Measurements from ENCODE around the gene LRTM2.
A peak's percentile ranks its signal among the peaks of the same experiment; 100 is the strongest.

The LRTM2 gene

DNA sequence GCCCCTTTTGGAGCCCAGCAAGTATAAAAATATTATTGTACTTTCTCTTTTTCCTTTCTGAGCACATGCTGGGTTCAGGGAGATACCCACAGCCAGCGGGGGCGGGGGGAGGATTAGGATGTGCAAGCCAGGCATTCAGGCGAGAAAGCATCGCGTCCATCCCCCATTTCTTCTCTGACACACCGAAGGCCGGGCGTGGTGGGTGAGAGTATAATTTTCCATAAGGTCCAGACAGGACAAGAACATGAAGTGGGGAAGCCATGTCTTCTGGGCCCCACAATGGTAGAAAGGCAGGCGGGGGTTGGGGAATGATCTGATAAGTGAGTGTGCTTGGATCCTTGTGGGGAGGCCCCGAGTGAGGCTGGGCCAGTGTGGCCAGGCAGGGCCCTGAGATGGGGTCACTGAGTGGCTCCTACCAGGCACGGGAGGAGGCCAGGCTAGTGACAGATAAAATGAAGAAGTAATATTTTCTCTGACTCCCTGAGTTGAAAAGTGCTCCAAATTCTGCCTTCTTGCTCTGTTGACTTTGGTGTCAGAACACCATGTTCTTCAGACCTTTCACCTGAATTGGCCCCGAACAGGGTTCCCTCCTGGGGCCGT is 10.7 kb upstream of the LRTM2 start:
- no peak overlapping the region for H2AFZ ChIP-seq (ENCODE audit: low read length)
- H3K27ac ChIP-seq (replicated peaks; ENCODE audit: low read length), result no peak overlapping the region
- no peak overlapping the region for H3K4ac ChIP-seq (ENCODE audit: low read length)
- H2AK5ac ChIP-seq (ENCODE audit: low read depth, low read length), result no peak overlapping the region
- H3K4me1 ChIP-seq (ENCODE audit: control insufficient read depth in 2 of 2, insufficient read depth in 1 of 2, low read depth in 1 of 2, low read length in 2 of 2), result peaks cover 1 to 3% of the 10 kb centered on the region in 2 donors
- H3K9ac ChIP-seq (ENCODE audit: low read depth, low read length, poor library complexity), result no peak overlapping the region
- H3K4me3 ChIP-seq (ENCODE audit: low read length in 2 of 2), result no peak overlapping the region
- H3K27me3 ChIP-seq (ENCODE audit: control insufficient read depth in 3 of 3, insufficient read depth in 3 of 3, low read depth in 1 of 3, low read length in 3 of 3), result peaks cover 0 to 7% (median 0%) of the 10 kb centered on the region in 3 experiments
- no peaks in the 10 kb centered on the region for H3K36me3 ChIP-seq (replicated peaks in 1 of 2; ENCODE audit: control insufficient read depth in 2 of 2, insufficient read depth in 2 of 2, low read length in 2 of 2)
- H3K18ac ChIP-seq (ENCODE audit: low read length), result no peak overlapping the region
- peaks cover 2 to 4% of the 10 kb centered on the region in 2 donors for H3K9me3 ChIP-seq (replicated peaks in 1 of 2; ENCODE audit: control insufficient read depth in 2 of 2, insufficient read depth in 1 of 2, low read depth in 1 of 2, low read length in 2 of 2)
- DNase-seq (ENCODE audit: low spot score), result no peak
- peaks cover 2% of the 10 kb centered on the region for H3K79me1 ChIP-seq (ENCODE audit: low read depth, low read length)
- H2BK12ac ChIP-seq (ENCODE audit: low read length), result no peak overlapping the region
- H2BK120ac ChIP-seq (ENCODE audit: low read depth, low read length), result no peak overlapping the region
- H3K14ac ChIP-seq (ENCODE audit: low read length), result no peak overlapping the region
- H2BK5ac ChIP-seq (ENCODE audit: low read length), result no peak overlapping the region
- no peak overlapping the region for H4K91ac ChIP-seq (ENCODE audit: low read depth, low read length, poor library complexity)
- no peak overlapping the region for H3K4me2 ChIP-seq (ENCODE audit: insufficient read depth, low read length, poor library complexity, severe bottlenecking)
- H3K23ac ChIP-seq (ENCODE audit: low read depth, low read length, poor library complexity), result no peak overlapping the region
- WGBS, 2 donors (ENCODE audit: extremely low coverage in 2 of 2, insufficient read length in 2 of 2, insufficient replicate concordance in 1 of 2), result no CpG with 5 or more reads among the region's 13 CpGs
- H4K8ac ChIP-seq (ENCODE audit: low read depth, low read length), result no peak overlapping the region
- H2BK15ac ChIP-seq (ENCODE audit: low read length), result no peak overlapping the region

DNA sequence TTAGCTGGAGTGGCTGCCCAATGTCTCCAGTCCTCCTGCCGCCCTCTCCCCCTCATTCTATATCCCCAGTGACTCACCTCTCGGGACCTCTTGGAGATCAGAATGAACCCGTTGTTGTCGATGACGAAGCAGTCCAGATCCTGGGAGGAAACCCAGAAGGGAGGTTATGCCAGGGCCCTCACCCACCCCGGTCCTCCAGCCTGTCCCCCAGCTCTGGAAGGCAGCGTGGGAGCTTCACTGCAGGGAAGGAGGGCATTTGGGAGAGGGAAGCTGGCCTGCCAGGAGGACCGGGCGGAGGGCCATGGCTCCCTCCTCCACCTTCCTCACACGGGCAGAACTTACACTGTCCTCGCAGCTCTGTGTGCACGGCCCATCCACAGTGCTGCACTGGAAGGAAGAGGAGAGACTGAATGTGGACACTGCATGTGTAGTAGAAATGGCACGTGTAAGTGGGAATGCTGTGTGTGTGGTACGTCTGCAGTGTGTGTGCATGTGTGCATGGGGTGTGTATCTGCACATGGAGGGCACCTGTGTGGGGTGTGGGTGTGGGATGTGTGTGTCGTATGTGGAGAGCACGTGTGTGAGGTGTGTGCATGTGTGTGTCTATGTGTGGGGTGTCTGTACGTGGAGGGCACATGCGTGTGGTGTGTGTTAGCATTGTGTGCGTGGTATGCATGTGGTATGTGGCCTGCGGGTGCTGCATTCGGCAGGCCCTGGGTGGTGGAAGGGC is 10.0 kb upstream of the LRTM2 start:
- Histone ChIP-seq H3K4me3 (ENCODE audit: low read length in 2 of 2) (peak overlapping the region in 1 of 2 donors; percentile 41), H3K9ac (ENCODE audit: low read depth, low read length, poor library complexity) (peak overlapping the region; percentile 47), H3K79me1 (ENCODE audit: low read depth, low read length) (no peaks in the 10 kb centered on the region), H2BK15ac (ENCODE audit: low read length) (peak overlapping the region; percentile 20), H2BK120ac (ENCODE audit: low read depth, low read length) (no peak overlapping the region), H4K91ac (ENCODE audit: low read depth, low read length, poor library complexity) (peak overlapping the region; percentile 47), H3K4me2 (ENCODE audit: insufficient read depth, low read length, poor library complexity, severe bottlenecking) (no peak overlapping the region), H3K18ac (ENCODE audit: low read length) (peak overlapping the region; percentile 20), H4K8ac (ENCODE audit: low read depth, low read length) (no peak overlapping the region), H2AFZ (ENCODE audit: low read length) (no peak overlapping the region), H2BK5ac (ENCODE audit: low read length) (no peak overlapping the region), H3K27ac (replicated peaks; ENCODE audit: low read length) (no peak overlapping the region), H2AK5ac (ENCODE audit: low read depth, low read length) (no peak overlapping the region), H3K14ac (ENCODE audit: low read length) (peak overlapping the region; percentile 59), H3K4ac (ENCODE audit: low read length) (no peak overlapping the region), H3K27me3 (ENCODE audit: control insufficient read depth in 3 of 3, insufficient read depth in 3 of 3, low read depth in 1 of 3, low read length in 3 of 3) (peaks cover 0 to 10% (median 0%) of the 10 kb centered on the region in 3 experiments), H3K36me3 (replicated peaks in 1 of 2; ENCODE audit: control insufficient read depth in 2 of 2, insufficient read depth in 2 of 2, low read length in 2 of 2) (no peaks in the 10 kb centered on the region), H3K4me1 (ENCODE audit: control insufficient read depth in 2 of 2, insufficient read depth in 1 of 2, low read depth in 1 of 2, low read length in 2 of 2) (peaks cover 0 to 2% of the 10 kb centered on the region in 2 donors), H2BK12ac (ENCODE audit: low read length) (peak overlapping the region; percentile 73), H3K9me3 (replicated peaks in 1 of 2; ENCODE audit: control insufficient read depth in 2 of 2, insufficient read depth in 1 of 2, low read depth in 1 of 2, low read length in 2 of 2) (peaks cover 2 to 4% of the 10 kb centered on the region in 2 donors), H3K23ac (ENCODE audit: low read depth, low read length, poor library complexity) (peak overlapping the region; percentile 12)
- WGBS, 2 donors (ENCODE audit: extremely low coverage in 2 of 2, insufficient read length in 2 of 2, insufficient replicate concordance in 1 of 2), result no CpG with 5 or more reads among the region's 21 CpGs
- DNase-seq (ENCODE audit: low spot score), result no peak

DNA sequence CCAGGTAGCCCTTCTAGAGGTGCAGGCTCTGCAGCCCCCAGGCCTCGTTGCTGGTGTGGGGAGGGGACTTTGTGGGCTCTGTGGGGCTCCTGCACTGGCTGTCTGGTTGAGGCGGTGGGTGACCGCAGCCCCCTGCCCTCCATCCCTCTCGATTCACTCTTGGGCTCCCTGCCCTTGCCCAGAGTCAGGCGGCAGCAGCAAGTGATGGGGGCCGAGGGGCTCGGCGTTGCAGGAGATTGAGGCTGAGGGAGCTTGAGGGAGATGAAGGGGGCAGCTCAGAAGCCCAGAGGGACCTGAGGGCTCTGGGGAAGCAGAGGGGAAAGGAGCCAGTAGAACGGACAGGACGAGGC is 9.5 kb upstream of the LRTM2 start:
- H4K8ac ChIP-seq (ENCODE audit: low read depth, low read length), result no peak overlapping the region
- H3K27ac ChIP-seq (replicated peaks; ENCODE audit: low read length), result no peak overlapping the region
- H3K36me3 ChIP-seq (replicated peaks in 1 of 2; ENCODE audit: control insufficient read depth in 2 of 2, insufficient read depth in 2 of 2, low read length in 2 of 2), result no peaks in the 10 kb centered on the region
- no peak overlapping the region for H3K4me3 ChIP-seq (ENCODE audit: low read length in 2 of 2)
- peak overlapping the region; percentile 12 for H3K23ac ChIP-seq (ENCODE audit: low read depth, low read length, poor library complexity)
- H3K4ac ChIP-seq (ENCODE audit: low read length), result no peak overlapping the region
- no peak overlapping the region for H3K4me2 ChIP-seq (ENCODE audit: insufficient read depth, low read length, poor library complexity, severe bottlenecking)
- no peaks in the 10 kb centered on the region for H3K79me1 ChIP-seq (ENCODE audit: low read depth, low read length)
- H2AK5ac ChIP-seq (ENCODE audit: low read depth, low read length), result peak overlapping the region; percentile 26
- DNase-seq (ENCODE audit: low spot score), result no peak
- H2BK5ac ChIP-seq (ENCODE audit: low read length), result no peak overlapping the region
- WGBS, 2 donors (ENCODE audit: extremely low coverage in 2 of 2, insufficient read length in 2 of 2, insufficient replicate concordance in 1 of 2), result no CpG with 5 or more reads among the region's 10 CpGs
- H3K9ac ChIP-seq (ENCODE audit: low read depth, low read length, poor library complexity), result peak overlapping the region; percentile 47
- H2BK15ac ChIP-seq (ENCODE audit: low read length), result peak overlapping the region; percentile 20
- peaks cover 0 to 2% of the 10 kb centered on the region in 2 donors for H3K4me1 ChIP-seq (ENCODE audit: control insufficient read depth in 2 of 2, insufficient read depth in 1 of 2, low read depth in 1 of 2, low read length in 2 of 2)
- peak overlapping the region; percentile 47 for H4K91ac ChIP-seq (ENCODE audit: low read depth, low read length, poor library complexity)
- peaks cover 2 to 4% of the 10 kb centered on the region in 2 donors for H3K9me3 ChIP-seq (replicated peaks in 1 of 2; ENCODE audit: control insufficient read depth in 2 of 2, insufficient read depth in 1 of 2, low read depth in 1 of 2, low read length in 2 of 2)
- peak overlapping the region; percentile 73 for H2BK12ac ChIP-seq (ENCODE audit: low read length)
- no peak overlapping the region for H2AFZ ChIP-seq (ENCODE audit: low read length)
- peaks cover 0 to 10% (median 0%) of the 10 kb centered on the region in 3 experiments for H3K27me3 ChIP-seq (ENCODE audit: control insufficient read depth in 3 of 3, insufficient read depth in 3 of 3, low read depth in 1 of 3, low read length in 3 of 3)
- H2BK120ac ChIP-seq (ENCODE audit: low read depth, low read length), result no peak overlapping the region
- peak overlapping the region; percentile 59 for H3K14ac ChIP-seq (ENCODE audit: low read length)
- peak overlapping the region; percentile 20 for H3K18ac ChIP-seq (ENCODE audit: low read length)

DNA sequence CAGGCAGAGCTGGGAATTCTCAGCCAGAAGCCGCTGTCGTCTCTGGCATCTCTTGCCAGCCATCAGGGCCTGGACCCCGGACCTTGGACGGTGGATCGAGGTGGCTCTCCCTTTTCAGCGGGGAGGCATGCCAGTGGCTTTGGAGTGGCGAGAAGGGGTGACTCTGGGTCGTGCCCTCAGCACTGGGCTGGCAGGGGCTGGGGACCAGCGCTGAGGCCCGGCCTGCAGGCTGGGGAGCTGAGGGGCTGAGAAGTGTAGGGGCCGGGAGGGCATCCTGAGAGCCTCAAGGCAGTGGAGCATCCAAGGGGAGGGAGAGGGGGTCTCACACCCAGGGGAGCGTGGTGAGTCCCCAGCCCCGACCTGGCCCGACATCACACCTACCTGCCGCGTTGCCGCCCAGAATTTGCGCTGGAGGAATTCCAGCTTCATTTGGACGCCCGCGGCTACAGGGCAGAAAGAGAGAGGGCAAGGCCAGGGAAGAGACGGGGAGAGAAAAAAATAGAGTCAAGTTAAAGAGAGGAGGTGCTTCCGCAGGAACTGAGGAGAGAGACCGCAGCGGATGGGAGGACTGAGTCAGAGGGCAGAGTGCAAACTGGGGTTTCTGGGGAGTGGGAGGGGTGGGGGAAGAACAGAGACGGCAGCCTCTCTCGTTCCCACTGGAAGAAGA is 9.0 kb upstream of the LRTM2 start:
- H2BK120ac ChIP-seq (ENCODE audit: low read depth, low read length), result no peak overlapping the region
- no peak overlapping the region for H3K4me2 ChIP-seq (ENCODE audit: insufficient read depth, low read length, poor library complexity, severe bottlenecking)
- DNase-seq (ENCODE audit: low spot score), result no peak
- no peak overlapping the region for H4K91ac ChIP-seq (ENCODE audit: low read depth, low read length, poor library complexity)
- peaks cover 2 to 4% of the 10 kb centered on the region in 2 donors for H3K9me3 ChIP-seq (replicated peaks in 1 of 2; ENCODE audit: control insufficient read depth in 2 of 2, insufficient read depth in 1 of 2, low read depth in 1 of 2, low read length in 2 of 2)
- H3K18ac ChIP-seq (ENCODE audit: low read length), result peak overlapping the region; percentile 44
- H3K4me1 ChIP-seq (ENCODE audit: control insufficient read depth in 2 of 2, insufficient read depth in 1 of 2, low read depth in 1 of 2, low read length in 2 of 2), result peaks cover 0 to 2% of the 10 kb centered on the region in 2 donors
- H3K36me3 ChIP-seq (replicated peaks in 1 of 2; ENCODE audit: control insufficient read depth in 2 of 2, insufficient read depth in 2 of 2, low read length in 2 of 2), result no peaks in the 10 kb centered on the region
- H3K79me1 ChIP-seq (ENCODE audit: low read depth, low read length), result no peaks in the 10 kb centered on the region
- WGBS, 2 donors (ENCODE audit: extremely low coverage in 2 of 2, insufficient read length in 2 of 2, insufficient replicate concordance in 1 of 2), result no CpG with 5 or more reads among the region's 27 CpGs
- H3K14ac ChIP-seq (ENCODE audit: low read length), result no peak overlapping the region
- peaks cover 0 to 10% (median 0%) of the 10 kb centered on the region in 3 experiments for H3K27me3 ChIP-seq (ENCODE audit: control insufficient read depth in 3 of 3, insufficient read depth in 3 of 3, low read depth in 1 of 3, low read length in 3 of 3)
- H3K23ac ChIP-seq (ENCODE audit: low read depth, low read length, poor library complexity), result no peak overlapping the region
- H2AK5ac ChIP-seq (ENCODE audit: low read depth, low read length), result peak overlapping the region; percentile 26
- H3K27ac ChIP-seq (replicated peaks; ENCODE audit: low read length), result no peak overlapping the region
- H2BK15ac ChIP-seq (ENCODE audit: low read length), result peak overlapping the region; percentile 20
- no peak overlapping the region for H4K8ac ChIP-seq (ENCODE audit: low read depth, low read length)
- no peak overlapping the region for H2BK12ac ChIP-seq (ENCODE audit: low read length)
- no peak overlapping the region for H3K4ac ChIP-seq (ENCODE audit: low read length)
- no peak overlapping the region for H2AFZ ChIP-seq (ENCODE audit: low read length)
- H2BK5ac ChIP-seq (ENCODE audit: low read length), result no peak overlapping the region
- H3K4me3 ChIP-seq (ENCODE audit: low read length in 2 of 2), result no peak overlapping the region
- peak overlapping the region; percentile 47 for H3K9ac ChIP-seq (ENCODE audit: low read depth, low read length, poor library complexity)
